HEK293T (cell line): ENCODE measurements around the gene NCCRP1.

Experiments
- ARNT ChIP-seq: fragments of 450-650 bp; IDR thresholded peaks from 2 replicates; pipeline ENCODE4 v1.6.1; 2017; ENCODE audit warnings: mild to moderate bottlenecking
- FOXA1 ChIP-seq: fragments of 450-650 bp; IDR thresholded peaks from 2 replicates; pipeline ENCODE4 v1.6.1; 2016; ENCODE audit warnings: mild to moderate bottlenecking
- FOXK2 ChIP-seq: fragments of 450-650 bp; IDR thresholded peaks from 2 replicates; pipeline ENCODE4 v1.6.1; 2016; ENCODE audit warnings: mild to moderate bottlenecking
- TARDBP ChIP-seq: fragments of 450-650 bp; IDR thresholded peaks from 2 replicates; pipeline ENCODE4 v1.6.1; 2016

DNA sequence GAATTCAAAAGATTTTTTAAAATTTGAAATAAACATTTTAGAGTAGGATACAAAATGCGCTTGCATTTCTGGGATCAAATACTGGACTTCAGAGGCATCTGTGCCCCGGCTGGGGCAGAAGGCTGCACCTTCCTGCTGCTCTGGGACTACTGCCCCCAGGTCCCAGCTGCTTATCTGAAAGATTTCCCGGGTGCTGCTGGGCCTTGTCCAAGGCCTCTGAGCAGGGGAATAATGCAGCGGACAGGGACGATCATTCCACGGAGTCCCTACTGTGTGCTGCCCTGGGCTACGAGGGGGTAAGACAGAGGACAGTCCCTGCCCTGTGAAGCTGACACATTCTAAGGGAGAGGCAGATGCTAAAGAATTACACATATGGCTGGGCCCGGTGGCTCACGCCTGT lies 33.1 kb upstream of the NCCRP1 start:
- TF ChIP-seq ARNT (no peak), FOXK2 (no peak), TARDBP (no peak), FOXA1 (no peak)
